Stimulated activated CD4-positive, alpha-beta T cell treated with anti-CD3 and anti-CD28 coated beads, Interleukin-12 subunit alpha, Interleukin-12 subunit beta, amount 100 ng/mL, for 48 hours (primary cell): Measurements from ENCODE around the gene OGFOD3.
"Not testable (repeated sequence)": the region's sequence is repeated elsewhere in the genome, so short reads cannot be mapped to it uniquely, and the experiment has no call there.

Experiments
- DNase-seq, 3 donors: peaks; one replicate each; pipeline ENCODE4 v3.0.0-alpha.2; 2020; ENCODE audit warnings: low read depth in 2 of 3, low spot score in 1 of 3

Gene OGFOD3

DNA sequence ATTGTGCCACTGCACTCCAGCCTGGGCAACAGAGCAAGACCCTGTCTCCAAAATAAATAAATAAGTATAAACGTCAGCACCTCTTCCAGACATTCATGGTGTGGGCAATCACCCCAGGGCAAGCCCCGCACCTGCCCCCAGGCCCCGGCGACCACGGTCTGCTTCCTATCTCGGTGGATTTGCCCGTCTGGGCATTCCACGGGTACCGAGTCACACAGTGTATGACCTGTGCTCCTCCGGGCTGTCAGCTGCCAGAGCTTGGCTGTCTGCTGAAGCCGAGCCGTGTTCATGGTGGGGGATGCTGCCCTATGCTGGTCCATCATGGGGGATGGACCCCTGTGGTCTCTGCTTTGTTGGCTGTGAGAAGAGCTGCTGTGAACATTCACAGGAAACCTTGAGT, 16.7 kb upstream of the OGFOD3 start:
- no peak for DNase-seq

DNA sequence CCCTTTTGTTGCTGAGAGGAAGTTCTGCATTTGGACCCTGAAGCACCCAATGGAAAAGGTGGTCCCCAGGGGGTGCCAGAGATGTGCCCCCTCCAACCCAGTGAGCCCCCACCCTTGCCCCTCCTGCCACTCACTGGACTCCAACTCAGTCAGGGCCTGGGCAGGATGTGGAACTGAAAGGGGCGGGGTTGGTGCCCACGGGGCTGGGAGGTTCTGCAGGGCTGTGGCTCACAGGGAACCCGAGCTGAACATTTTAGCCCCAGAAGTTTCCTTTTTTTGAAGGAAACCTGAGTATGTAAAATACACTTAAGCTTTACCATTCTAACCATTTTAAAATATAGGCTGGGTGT, 15.8 kb upstream of the OGFOD3 start:
- no peak for DNase-seq

DNA sequence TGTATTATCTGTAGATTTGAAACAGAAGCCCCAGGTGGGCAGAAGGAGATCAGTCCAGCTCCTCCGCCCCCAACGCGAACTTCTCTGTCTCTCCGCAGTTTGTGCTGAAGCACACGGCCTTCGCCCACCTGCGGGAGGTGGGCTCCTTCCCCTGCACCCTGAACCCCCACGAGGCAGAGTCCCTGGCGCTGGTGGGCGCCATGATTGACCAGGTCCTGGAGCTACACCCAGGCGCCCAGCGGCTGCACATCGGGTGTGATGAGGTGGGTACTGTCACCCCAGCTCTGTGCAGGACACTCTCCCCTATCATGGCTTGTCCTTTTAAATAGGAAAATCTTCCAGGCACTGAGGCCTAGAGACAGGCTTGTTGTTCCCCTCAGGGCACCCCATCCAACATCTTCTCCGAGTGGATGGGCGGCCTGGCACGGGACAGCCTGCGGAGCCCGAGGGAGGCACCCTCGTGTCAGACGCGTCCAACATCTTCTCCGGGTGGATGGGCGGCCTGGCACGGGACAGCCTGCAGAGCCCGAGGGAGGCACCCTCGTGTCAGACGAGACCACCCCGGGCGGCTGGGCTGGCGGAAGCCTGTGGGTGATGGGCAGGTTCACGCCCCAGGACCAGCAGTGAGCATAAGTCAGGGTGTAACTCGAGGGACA, 15.3 kb upstream of the OGFOD3 start:
- no peak for DNase-seq

DNA sequence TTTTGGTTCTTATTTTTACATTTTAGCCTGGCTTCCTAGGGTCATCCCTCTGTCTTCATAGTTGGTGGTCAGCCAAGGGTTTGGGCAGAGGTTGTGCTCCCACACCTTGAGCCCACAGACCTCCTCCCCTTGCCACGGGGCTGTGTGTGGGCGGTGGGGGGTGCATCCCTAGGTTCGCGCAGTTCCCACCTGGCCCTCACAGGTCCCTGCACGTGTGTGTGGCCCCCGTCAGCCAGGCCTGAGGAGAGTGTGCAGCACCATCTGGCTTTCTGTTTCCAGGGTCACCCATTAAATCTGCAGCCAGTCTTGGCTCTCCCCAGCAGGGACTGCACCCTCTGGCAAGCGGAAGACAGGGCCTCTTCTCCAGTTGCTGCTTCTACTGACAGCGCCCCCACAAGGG, 13.6 kb upstream of the OGFOD3 start:
- no peak for DNase-seq

DNA sequence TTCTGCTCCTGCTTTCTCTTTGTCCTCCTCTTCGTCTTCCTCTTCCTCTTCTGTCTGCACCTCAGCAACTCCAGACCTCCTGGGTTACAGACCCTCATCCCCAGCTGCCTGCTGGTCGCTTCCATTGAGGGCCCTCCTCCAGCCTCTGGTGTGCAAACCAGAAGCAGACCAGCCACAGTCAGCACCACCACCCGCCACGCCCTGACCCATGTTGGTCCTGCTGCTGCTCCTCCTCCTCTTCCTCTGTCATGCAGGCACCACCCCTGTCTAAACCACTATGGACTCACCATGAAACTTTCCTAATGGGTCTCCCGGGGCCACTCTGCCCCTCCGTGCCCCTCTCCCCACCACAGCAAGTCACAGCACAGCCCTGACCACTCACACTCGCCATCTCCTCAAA, 11.4 kb upstream of the OGFOD3 start:
- DNase-seq: no peak

DNA sequence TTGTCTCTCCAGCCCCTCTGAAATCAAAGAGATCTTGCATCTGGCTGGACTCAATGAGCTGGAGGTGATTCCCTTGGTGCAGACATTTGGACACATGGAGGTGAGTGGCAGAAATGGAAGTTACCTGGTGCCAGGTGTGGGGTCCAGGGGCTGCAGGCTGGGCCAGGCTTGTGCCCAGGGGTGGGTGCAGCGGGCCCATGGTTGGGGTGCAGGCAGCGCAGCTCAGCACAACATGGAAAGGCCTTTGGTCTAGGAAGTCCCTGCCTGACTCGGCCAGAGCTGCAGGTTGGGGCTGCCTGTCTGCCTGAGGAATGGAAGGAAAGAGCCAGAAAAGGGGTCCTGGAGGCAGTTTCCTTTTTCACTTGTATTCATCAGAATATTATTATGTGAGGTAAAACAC, 10.2 kb upstream of the OGFOD3 start:
- DNase-seq: no peak

DNA sequence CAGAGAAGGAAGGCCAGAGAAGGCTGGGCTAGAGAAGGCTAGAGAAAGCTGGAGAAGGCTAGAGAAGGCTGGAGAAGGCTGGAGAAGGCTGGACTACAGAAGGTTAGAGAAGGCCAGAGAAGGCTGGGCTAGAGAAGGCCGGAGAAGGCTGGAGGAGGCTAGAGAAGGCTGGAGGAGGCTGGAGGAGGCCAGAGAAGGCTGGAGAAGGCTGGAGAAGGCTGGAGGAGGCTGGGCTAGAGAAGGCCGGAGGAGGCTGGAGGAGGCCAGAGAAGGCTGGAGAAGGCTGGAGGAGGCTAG, 6.4 kb upstream of the OGFOD3 start:
- no peak for DNase-seq

DNA sequence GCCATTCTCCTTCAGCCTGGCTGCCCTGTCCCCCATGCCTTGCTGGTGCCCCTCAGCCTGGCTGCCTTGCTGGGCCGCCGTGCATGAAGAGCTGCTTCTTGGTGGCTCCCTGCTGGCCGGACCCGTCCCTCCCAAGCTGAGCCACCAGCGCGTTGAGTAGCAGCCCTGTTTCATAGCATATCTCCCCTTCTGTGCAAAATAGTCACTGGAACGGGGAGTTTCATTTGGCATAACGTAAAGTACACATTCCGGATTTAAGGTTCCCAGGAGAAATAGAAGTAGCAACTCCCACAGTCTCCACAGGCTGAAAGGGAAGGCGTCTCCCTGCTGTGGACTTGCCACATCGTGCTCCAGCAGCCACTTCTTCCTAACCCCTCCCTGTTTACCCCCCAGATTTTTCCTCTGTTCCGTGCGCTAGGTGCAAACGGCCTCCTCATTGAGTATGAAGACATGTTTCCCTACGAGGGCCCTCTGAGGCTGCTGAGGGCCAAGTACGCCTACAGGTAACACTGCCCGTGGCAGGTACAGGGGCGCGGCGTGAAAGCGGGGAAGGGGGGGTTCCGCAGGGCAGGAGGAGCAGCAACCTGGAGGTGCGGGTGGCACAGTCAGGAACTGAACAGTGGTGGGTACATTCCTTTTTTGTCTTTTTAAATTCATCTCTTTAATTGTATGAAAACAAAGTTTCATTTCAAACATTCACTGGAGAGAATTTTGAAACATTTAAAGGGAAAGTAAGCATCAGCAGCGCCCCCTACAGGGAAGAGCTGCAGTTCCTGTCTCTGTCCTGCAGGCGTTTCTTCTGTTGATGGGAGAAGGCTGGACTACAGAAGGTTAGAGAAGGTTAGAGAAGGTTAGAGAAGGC, 5.8 kb upstream of the OGFOD3 start:
- peak; percentile 34 to 61 (median 56) for DNase-seq

DNA sequence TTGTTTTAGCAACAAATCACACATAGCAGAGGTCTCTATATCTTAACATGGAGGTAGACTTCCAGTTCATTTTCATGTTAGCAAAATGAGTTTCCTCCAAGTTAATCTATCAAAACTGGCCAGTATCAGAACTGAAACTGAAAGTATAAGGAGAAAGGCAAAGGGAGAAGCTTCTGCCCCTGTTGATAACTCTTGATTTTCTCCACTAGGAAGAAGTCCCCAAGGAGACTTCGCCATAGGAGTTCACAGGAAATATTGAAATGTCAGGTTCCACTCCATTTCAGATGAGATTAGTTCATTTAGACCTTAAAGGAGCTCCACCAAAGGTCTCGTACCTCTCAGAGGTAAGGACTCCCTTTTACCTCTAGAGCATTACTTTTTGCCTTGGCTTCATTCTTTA, 1.2 kb upstream of the OGFOD3 start:
- no peak for DNase-seq

DNA sequence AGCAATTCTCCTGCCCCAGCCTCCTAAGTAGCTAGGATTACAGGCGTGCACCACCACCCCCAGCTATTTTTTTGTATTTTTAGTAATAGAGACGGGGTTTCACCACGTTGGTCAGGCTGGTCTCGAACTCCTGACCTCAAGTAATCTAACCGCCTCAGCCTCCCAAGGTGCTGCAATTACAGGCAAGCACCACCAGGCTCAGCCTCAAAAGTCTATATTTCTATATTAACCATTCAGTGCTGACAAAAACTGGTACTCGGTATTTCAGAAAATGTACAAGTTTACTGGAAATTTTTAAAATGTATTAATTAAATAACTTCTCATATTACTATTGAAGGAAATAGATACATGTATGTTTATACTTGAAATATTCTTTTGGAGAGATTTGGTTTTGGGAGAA, 1.6 kb downstream of the OGFOD3 start:
- no peak for DNase-seq

DNA sequence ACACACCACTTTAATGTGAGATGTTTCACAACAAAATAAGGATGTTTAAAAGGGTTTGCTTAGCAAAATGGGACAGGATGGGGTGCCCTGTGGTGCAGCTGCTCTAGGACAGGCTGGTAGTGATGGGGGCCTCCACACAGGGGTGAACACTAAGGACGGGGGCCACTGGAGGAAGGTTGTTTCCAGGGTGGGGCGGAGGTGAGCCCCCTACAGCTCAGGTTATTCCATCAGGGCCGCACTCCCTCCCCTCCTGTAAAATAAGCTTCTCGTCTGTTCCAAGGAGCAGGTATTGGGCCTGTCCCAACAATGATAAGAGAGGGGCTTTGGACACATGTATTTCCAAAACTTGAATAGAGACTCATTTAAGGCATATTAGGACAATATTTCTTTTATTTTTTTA, 2.1 kb downstream of the OGFOD3 start:
- no peak for DNase-seq

DNA sequence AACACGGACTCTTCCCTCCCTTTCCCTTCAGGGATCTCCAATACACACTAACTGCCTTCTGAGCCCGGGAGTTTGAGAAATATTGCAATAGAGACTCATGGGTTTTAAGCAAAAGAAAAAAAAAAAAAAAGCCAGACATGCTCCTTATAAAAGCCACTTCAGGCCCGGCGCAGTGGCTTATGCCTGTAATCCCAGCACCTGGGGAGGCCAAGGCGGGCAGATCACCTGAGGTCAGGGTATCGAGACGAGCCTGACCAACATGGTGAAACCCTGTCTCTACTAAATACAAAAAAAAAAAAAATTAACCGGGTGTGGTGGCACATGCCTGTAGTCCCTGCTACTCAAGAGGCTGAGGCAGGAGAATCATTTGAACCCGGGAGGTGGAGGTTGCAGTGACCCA, 2.6 kb downstream of the OGFOD3 start:
- no peak for DNase-seq

DNA sequence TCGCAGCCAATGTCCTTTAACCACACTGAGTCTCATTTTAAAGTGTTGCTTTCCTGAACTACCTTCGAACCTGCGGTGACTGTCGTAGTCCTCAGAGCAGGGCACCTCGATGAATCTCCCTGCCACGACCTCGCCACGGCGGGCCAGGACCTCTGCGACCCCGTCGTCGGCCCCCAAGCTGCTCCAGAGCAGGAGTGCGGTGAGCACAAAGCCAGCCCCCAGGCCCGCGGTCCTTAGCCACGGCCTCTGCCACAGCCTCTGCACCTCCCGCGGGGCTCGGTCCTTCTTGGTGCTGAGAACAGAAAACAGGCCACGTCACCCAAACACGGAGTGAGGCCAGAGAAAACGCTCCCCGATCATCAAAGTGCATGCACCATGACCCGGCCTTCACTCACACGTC, 3.0 kb downstream of the OGFOD3 start:
- DNase-seq: no peak

DNA sequence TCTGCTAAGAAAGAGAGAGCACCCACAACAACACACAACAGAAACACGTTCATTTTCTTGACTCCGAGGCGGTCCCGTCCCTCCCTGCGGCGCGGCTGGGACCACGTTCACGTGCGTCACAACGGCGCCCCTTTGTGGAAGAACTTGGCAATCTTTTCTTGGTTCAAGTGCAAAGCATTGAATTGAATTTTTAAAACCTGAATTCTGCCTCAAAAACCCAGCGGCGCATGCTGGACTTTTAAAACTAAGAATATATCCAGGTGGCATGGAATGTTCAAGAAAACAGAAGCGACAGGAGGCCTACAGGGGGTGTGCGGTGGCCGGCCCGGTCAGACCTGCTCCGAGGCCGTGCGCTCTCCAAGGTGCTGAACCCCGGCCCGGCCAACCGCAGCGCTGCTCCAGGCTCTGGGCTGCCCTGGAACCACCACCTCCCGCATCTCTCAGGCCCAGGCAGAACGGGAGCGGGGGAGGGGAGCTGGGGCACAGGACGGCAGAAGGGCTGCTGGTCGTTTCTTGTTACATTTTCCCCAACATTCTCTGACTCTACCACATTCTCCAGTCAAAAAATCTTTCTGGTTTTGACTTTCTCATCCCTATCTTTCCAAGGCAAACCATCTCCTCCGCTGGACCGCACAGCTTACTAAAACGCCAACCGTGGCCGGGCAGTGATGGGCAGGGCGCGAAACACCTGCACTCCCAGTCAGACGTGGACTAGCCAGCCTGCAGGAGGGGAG, 3.7 kb downstream of the OGFOD3 start:
- peak; percentile 51 to 76 (median 68) for DNase-seq

DNA sequence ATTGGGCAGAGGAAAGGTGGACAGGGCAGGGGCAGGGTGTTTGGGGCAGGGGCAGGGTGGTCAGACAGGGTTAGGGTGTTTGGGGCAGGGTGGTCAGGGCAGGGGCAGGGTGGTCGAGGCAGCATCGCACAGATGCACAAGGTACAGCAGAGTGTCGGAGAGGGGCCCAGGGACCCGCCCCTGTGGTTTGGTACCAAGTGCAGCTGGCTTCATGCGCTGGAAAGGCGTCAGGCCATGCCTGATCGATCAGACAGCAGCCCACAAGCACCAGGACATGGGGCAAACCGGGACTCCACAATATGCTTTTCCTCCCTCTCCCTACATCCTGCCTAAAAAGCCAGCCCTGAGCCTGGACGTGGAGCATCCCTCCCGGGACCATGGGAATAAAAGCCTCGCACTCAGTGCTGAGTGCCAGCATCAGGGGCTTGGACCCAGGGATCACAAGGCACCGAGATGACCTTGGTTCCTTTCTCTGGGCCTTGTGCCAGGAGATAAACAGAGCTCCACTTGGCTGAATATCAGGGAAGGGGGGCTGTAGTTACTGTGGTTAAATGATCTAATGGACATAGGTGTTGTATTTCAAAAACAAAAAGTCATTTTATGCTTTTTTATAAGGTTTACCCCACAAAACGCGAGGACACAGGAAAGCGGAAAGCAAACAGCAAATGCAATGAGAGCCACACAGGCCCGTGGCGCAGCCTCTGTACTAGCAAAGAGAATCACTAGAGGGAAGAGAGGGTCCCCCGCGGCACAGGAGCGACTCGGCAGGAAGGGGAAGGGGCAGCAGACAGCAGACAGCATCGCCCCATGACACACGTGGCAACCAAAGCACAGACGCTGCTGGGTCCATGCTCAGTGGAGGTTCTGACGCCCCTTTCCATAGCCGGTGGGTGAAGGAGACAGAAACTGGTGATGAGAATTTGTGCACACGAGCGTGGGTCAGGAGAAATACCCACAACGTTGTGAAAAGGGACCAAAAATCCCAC, 5.6 kb downstream of the OGFOD3 start:
- DNase-seq: no peak

DNA sequence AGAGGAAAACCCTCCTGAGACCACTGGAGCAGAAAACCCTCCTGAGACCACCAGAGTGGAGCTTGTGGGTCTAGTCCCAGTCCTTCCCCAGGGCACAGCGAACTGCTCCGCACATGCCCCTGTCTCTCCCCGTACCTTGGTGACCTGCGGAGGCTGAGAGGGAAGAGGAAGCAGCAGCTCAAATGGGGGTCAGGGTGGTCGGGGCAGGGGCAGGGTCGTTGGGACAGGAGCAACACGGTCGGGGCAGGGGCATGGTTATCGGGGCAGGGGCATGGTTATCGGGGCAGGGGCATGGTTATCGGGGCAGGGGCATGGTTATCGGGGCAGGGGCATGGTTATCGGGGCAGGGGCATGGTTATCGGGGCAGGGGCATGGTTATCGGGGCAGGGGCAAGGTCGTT, 6.3 kb downstream of the OGFOD3 start:
- DNase-seq: not testable (repeated sequence)

DNA sequence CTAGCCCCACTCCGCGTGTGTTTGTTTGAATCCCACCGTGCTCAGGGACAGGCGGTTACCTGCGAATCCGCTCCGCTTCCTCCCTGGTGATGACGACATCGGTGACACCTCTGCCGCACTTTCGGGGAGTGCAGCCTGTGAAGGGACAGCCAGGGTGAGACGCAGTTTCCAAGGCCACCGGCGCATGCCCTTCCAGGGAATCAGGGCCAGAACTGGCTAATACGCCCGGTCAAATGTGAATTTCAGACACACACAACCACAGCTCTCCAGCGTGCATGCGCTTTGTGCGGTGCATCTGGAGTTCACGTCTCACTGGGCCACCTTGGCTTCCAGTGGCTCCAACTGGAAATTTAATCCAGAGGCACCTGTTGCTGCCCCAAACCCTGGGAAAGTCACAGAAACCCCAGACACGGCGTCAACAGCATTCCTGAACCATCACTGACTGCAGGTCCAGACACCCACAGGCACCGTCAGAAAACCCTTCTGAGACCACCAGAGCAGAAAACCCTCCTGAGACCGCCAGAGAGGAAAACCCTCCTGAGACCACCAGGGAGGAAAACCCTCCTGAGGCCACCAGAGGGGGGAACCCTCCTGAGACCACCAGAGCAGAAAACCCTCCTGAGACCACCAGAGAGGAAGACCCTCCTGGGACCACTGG, 6.9 kb downstream of the OGFOD3 start:
- DNase-seq: no peak

DNA sequence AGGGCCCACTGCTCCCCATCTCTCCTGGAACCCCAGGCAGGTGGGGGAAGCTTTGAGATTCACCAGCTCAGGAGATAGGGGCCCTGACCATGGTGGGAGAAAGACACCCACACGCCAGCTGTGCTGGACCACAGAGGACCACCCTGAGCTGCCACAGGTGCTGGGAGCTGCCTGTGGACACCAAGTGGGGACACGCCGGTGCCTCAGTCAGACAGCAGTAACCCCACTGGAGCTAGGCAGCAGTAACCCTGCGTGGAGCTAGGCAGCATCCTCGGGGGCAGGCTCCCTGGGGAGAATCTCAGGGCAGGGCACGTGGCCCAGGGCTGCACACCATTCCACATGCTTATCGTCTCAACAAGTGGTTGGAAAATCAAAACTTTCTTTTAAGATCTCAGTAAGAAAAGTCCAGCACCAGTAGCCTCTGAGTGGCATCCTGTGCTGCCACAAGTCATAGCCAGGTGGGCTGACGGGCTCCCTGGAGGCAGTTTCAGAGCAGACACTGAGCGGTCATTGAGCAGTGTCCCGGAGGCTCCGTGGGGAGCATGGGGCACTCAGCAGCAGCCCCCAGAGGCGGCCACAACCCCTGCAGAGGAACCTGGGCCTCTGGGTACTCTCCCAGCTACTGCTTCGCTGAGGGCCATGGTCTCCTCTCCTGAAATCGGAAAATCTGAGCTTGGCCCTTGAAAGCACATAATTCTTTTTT, 8.2 kb downstream of the OGFOD3 start:
- no peak for DNase-seq

DNA sequence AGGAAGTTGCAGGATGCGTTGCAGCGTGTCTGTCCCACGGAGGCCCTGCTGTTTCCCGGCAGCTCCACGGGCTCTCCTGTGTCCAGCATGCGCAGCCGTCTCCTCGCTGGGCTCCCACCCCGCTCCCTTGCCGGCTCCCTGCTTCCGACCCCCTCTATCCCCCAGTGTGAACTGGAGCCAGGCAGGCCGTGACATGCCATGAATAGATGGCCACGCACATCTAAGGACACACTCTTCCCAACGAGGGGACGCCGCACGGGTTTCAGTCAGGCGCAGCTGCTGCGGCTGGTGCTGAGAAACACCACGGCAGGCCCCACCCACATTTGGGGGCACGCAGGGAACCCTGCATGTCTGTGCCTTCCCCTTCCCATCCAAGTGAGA, 9.5 kb downstream of the OGFOD3 start:
- no peak for DNase-seq

DNA sequence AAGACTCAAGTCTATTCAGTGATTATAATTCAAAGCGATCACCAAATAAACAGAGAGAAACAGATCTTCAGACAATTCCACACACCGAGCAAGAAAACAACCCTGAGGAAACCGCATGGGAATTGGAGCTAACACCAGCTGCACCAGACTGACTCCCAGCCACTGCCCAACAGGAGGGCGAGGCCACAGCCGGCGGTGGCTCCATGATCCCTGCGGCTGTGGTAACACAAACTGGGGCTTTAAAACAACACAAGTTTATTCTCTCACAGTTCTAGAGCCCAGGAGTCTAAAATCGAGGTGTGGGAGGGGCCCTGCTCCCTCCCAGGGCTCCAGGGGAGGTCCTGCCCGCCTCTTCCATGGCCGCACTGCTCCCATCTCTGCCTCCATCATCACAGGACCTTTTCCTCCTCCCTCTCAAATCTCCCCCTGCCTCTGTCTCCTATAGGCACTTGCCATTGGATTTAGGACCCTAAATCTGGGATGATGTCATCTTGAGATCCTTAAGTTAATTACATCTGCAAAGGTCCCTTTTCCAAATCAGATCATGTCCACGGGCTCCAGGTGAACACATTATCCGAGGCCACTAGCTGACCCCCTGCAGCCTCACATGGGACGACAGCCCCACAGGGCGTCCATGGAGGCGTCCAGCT, 10.0 kb downstream of the OGFOD3 start:
- no peak for DNase-seq
